CD4-positive, alpha-beta T cell treated with Interleukin-12 subunit alpha and Interleukin-12 subunit beta, for 1 hour (primary cell): Measurements from ENCODE around the gene ZBTB2.
A peak's percentile ranks its signal among the peaks of the same experiment; 100 is the strongest.

Source experiments
- DNase-seq: peaks from one replicate; pipeline ENCODE4 v3.0.0-alpha.2; 2020

The ZBTB2 gene, protein sequence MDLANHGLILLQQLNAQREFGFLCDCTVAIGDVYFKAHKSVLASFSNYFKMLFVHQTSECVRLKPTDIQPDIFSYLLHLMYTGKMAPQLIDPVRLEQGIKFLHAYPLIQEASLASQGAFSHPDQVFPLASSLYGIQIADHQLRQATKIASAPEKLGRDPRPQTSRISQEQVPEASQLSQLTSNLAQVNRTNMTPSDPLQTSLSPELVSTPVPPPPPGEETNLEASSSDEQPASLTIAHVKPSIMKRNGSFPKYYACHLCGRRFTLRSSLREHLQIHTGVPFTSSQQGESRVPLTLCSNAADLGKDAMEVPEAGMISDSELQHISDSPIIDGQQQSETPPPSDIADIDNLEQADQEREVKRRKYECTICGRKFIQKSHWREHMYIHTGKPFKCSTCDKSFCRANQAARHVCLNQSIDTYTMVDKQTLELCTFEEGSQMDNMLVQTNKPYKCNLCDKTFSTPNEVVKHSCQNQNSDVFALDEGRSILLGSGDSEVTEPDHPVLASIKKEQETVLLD

DNA sequence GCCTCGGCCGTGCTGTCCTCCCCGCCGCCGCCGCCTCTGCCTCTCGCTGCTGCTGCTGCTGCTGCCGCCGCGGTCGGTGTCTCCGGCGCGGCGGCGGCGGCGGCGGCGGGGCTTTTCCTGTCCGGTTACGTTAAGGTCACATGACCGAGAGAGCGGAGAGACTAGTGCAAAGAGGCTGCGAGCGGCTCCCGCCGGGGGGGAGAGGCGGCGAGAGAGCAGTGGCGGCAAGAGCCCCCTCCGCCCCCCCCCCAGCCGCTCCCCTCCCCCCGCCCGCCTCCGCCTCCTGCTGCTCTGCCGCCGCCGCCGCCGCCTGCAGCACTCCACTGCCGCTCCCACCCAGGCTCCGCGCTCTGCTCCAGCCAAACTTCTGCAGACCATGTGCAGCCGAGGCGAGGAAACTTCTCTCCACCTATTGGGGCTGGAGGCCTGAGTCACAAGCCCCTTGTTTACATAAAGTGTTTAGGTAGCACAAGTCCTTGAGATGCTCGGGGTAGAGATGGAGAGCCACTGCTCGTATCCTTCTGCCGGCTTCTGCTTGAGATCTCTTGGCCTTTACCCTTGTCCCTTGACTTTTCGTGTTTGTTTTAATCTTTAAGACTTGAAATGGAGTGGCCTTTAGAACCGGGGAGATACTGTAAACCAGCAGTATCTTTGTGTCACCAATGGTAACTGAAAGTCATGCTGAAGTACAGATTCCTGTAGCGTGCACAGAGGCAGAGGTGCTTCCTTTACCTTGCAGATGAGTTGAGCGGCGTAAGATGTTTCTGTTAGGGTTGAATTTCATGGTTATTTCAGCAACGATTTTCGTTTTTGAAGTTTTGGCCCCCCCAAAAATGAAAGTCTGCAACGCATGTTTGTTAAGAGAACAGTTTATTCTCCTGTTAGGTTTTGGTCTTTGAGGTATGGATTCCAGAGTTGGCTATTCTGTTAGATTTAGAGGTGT lies at the start of gene ZBTB2:
ZBTB2 (minus strand) TSS at position 89 of the 943 bp plus-strand sequence. CDS start 17,922 bp downstream, outside the sequence.
- DNase-seq, result peak; percentile 84

DNA sequence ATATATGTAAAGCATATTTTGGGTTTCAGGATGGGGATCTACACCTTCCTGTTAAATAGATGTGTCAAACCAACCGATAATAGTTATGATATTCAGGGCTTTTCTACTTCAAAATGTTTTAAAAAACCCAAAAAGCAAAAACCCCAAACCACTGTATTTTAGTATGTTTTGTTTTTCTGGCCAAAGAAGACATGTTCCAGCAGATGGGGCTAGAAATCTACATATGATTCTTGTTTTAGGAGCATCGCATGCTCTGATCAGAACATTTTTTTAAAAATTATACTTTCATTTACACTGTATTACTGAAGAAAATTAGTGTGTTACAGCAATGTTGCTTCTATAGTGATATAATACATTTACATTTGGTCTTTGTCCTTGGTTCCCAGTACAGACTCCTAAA lies 49.6 kb upstream of the ZBTB2 start:
- peak; percentile 42 for DNase-seq

DNA sequence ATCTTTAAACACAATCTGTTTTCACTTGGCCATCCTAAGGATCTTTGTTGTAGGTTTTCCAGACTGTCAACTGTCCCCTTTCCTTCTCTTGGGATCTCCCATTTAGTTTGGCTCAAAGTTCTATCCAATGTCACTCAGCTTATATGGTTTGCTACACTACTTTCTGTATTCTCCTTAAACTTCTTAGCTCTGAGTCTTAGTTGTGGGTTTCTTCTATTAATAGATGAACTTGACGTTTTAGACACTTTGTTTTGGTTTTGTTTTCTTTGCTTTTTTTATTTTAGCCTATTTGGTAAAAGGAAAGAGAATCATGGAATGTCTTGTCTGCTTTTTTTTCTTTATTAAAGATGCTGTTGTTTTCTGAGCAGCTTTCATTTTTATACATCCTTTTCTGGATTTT lies 49.1 kb upstream of the ZBTB2 start:
- no peak for DNase-seq

DNA sequence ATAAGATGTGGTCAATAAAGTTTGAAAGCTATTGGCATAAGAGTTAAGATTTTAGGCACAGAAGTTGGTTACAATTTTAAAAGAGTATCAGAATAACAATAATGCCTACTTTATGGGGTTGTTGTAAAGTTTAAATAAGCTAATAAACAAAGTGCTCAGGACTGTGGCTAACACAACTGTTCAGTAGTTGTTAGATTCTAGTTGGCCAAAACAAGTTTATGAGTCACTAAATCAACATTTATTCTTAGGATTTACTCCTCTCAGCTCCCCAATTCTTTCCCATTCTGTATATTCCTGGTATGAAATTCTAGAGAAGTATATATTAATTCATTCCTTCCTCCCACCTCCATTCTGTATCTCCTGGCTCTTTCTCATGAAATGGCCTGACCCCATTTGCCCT lies 46.0 kb upstream of the ZBTB2 start:
- no peak for DNase-seq

DNA sequence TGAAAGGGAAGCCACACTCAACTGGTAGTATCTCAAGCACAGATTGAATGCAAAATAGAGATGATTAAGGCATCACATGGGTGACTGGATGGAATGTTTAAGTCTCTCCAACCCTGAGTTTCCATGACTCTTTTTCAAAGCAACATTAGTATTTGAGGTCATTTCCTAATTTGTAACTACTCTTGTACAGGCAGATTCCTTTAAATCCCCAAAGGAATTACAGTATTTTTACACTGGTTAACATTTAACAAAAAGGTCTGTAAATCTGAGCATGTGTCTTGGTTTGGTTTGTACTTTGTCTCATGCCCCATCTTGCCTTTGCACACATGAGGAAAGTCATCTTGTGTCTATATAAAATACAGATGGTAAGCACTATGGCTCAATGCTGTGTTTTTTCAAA lies 45.4 kb upstream of the ZBTB2 start:
- DNase-seq, result no peak

DNA sequence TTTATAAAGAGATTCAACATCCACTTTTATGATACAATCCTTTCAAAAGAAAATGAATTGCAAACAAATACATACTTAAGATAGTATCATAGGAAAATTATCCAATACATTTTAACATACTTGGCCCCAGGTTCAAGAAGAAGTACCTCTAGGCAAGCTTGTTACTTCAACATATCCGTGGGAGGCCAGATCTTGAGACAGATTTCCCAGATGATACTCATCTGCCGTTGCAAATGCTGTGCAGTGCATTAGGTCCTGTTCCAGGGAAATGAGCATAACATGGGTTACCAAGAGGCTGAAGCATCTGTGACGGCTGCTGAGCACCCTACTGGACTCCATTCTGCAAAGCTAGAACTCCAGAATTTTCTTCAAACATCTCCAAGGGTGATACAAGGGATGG lies 44.9 kb upstream of the ZBTB2 start:
- no peak for DNase-seq

DNA sequence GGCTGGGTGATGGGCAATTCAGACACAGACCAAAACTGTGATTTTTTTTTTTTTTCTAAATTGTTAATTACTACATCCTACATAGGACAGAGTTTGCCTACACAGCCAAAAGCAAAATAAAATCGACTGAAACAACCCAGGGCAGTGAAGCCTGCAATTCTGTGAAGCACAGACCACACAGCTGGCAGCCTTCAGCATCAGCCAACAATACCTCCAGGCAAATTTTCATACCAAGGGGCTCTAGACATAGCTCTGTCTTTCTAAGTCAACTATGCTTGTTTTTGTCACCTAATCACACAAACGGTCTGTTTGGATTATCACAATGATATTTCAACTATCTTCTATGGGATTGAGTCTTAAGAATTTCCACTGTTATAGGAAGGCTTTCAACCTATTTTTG lies 43.0 kb upstream of the ZBTB2 start:
- DNase-seq, result no peak

DNA sequence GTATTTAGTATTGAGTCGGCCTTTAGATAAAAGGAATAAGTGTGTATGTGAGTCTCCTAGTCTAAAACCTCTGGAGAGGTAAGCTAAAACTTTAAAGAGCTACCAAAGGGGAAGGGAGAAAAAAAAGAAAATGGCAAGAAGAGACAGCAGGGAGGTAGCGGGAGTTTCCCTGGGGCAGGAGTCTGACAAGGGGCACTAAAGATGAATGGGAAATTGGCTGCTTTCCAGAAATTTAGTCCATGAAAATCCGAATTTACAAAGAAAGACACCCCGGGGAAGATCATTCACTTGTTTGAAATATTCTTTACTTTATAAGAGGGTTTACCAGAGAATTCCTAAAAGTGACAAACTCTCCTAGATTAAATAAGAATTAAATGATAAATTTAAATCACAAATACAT lies 41.3 kb upstream of the ZBTB2 start:
- DNase-seq, result no peak

DNA sequence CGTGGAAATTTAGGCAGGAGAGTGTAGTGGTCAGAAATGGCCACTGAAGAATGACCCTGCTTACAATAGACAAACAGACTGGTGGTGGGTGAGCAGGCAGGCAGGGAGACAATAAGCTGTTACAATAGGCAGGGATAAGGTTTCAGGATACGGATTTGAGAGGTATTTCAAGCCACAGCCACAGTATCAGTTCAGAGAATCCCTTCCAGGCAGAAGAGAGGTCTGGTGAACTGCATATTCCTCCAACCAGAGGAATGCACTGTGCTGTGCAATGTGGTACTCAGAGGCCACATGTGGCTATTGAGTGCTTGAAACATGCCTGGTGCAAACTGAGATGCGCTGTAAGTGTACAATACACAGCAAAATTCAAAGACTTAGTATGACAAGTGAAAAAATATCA lies 40.0 kb upstream of the ZBTB2 start:
- DNase-seq, result no peak

DNA sequence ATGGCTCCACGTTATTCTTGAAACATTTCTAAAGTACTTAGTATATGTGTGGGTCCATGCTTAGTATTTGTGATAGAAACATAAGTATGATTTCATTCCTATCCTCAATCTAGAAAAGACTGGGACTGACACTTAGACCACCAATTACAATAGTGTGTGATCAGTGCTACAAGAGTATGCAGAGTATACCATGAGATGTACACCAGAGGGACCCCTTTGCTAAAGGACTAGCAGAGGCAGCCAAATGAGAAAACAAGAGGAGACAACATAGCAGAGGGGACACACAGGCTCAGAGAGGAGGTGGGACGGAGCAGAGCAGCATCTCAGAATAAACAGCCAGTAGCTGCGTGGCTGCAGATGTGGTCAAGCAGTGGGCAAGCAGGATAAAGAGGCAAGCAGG lies 39.5 kb upstream of the ZBTB2 start:
- no peak for DNase-seq

DNA sequence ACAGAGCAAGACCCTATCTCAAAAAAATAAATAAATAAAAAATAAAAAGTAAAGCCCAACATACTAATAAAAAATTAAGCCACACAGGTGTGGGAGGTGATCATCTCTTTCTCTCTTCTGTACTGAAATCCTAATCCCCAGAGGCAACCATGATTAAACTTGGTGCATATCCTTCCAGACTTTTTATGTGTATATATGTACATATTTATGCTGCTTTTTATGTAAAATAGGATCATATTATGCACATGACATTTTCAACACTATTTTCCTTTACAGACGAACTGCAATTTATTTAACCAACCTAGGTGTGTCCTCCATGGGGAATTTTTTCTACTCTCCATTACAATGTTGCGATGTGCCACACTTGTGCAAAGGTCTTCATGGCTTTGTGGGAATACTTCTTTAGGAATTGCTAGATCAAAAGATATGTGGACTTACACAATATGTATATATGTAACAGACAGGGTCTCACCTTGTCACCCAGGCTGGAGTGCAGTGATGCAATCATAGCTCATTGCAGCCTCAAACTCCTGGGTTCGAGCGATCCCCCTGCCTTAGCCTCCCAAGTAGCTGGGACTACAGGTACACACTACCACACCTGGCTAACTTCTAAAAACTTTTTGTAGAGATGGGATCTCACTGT lies 36.9 kb upstream of the ZBTB2 start:
- DNase-seq, result no peak

DNA sequence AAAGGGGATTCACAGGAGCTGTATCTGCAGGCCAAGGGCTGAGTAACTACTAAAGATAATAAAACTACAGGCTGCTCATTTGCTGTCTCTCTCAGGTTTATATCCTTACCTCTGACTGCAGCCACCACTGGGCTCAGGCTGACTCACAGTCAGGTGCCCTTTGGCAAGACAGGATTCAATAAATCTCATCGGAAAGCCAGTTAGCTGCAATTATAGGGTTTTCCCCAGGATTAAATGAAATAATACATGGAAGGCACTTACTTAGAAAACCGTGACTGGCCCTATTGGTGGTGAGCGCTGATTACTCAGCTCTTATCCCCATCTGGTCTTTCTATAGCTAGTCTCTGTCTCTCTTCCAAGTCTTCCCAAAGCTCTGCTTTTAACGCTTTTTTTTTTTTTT lies 34.2 kb upstream of the ZBTB2 start:
- no peak for DNase-seq

DNA sequence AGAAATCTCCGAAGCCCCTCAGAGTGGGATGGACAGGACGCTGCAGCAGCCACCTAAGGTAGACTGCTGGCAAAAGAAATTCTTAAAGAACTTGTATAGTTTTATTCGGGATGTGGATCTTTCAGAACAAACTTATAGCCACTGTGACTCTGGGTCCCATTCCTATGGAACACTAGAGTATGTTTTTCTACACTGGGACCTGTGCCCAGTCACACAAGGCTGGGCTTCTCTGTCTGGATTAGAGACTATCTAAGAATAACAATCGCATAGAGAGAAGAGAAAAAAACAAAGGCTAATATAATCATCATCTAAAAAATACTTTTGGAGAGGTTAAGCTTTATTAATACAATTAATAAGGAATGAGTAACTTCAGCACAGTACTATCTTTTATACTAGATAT lies 31.6 kb upstream of the ZBTB2 start:
- no peak for DNase-seq

DNA sequence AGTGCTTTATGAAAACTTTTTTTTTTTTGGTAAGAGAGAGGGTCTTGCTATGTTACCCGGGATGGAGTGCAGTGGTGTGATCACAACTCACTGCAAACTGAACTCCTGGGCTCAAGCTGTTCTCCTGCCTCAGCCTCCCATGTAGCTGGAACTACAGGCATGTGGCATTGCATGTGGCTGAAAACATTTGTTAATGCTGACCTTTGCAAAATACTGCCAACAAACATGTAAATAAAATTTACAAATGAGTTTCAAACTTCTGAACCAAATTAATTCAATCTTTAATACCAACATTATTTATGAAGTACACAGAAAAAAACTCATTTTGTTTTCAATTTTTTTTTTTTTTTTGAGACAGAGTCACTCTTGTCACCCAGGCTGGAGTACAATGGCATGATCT lies 26.1 kb upstream of the ZBTB2 start:
- DNase-seq, result no peak

DNA sequence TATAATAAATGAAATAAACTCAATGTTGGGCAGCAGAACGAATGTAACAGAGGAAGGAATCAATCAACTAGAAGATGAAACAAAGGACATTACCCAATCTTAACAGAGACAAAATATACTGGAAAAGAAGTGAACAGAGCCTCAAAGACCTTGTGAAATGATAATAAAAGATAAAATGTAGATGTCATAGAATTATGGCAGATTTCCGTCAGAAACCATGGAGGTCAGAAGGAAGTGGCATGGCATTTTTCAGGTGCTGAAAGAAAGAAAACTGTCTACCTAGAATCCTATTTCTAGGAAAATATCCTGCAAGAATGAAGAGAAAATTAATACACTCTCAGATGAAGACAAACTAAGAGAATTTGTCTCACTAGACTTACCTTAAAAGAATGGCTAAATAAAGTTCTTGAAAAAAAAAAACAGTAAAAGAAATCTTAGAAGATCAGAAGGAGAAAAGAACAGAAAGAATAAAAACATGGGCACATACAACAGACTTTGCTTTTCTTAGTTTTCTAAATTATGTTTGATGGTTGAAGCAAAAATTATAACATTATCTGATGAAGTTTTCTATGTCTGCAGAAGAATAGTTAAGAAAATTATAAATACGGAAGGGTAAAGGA lies 23.4 kb upstream of the ZBTB2 start:
- DNase-seq, result no peak

DNA sequence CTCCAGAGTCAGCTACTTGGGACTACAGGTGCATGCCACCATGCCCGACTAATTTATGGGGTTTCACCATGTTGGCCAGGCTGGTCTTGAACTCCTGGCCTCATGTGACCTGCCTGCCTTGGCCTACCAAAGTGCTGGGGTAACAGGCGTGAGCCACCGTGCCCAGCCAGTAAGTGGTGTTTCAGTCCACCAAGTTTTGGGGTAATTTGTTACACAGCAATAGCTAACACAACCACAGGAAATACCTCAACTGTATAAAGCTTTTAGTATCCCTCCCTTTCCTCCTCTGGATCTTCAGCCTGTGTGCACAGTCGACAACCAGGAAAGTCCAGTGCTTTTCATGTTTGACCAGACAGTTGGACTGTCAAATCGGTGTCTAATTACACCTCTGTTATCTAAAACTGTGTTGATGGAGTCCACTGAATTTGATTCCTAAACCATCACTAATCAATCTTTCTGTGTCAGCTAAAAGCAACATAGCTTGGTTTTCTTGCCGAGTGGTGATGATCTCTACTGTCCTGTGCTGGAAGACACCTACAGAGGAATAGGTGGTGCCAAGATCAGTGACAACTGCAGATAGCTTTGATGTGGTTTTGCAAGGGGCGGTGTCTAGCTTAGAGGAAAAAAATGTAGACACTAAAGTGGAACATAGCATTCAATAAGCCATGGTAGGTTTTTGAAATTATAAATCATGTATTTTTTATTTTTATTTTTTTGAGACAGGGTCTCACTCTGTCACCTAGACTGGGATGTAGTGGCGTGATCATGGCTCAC lies 22.2 kb upstream of the ZBTB2 start:
- DNase-seq, result peak; percentile 80

DNA sequence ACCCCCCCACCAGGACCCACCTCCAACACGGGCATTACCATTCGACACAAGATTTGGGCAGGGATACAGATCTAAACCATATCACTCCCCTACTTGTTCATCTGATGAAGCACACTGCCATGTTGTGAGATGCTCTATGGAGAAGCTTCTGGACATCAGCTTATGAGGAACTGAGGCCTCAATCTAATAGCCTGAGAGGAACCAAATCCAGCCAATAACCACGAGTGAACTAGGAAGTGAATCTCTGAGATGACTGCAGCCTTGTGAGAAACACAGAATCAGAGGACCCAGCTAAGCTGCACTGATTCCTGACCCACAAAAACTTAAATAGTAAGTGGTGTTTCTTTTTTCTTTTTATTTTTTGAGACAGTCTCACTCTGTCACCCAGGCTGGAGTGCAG lies 21.6 kb upstream of the ZBTB2 start:
- DNase-seq, result no peak

DNA sequence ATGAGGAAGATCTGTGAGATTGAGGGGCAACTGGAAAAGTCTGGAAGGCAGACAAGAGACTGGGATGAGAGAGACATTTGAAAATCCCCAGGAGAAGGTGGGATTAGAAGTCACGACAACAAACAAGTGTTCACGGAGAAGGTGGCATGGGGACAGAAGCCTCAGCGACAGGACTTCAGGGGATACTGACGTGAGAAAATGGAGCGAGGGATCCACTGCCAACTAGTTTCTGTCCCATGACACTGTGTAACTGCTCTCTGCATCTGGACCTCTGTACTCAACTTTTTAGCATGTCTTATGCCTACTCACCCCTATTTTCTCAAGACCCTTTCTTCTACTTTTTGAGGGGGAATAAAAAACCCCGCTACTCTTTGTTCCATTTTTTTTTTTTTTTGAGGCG lies 18.3 kb upstream of the ZBTB2 start:
- DNase-seq, result no peak

DNA sequence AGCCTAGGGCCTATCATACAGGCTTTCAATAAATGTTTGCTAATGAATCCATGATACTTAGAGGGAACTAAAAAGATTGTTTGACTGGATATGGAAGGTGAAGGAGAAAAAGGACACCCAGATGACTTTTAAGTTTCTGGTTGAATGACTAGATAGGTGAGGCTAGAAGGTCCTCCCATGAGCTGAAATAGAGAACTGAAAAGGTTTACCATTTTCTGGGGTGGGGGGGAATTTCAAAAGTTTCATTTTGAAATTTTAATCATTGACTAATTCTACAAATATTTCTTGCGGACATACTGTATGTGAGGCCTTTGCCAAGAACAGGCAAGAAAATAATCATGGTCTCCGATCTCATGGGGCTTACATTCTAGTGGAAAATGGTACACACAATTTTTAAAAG lies 17.9 kb upstream of the ZBTB2 start:
- DNase-seq, result no peak

DNA sequence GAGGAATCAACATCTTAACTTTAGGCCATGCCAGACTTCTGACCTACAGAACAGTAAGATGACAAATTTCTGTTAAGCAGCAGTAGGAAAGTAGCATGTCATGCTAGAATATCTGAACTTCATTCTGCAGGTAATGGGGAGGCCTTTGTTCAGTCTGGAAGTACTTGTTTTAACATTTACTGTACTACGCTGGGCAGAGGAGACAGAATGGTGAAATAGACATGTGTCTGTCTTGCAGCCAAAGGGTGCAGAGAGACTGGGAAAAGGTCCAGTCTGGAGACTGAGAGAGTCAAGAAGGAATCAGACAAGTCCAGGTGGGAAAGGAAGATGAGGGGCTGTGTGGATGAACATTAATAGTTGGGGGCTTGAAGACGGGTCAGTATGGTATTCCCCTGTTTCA lies 17.5 kb upstream of the ZBTB2 start:
- DNase-seq, result no peak

DNA sequence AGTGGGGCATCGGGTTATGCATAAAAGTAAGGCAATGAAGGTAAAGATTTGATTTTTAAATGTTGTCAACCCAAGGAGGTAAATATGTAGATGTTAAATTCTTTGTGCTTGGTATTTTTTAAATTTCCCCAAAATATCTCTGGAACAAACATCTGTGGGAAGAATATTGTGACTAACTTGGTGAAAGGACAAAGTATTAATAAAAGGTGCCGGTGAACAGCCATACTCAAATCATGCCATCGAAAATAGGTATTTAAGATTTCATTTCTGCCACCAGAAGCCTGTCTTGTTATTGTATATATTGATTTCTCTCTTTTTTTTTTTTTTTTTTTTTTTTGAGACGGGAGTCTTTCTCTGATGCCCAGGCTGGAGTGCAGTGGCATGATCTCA lies 12.6 kb upstream of the ZBTB2 start:
- DNase-seq, result no peak

DNA sequence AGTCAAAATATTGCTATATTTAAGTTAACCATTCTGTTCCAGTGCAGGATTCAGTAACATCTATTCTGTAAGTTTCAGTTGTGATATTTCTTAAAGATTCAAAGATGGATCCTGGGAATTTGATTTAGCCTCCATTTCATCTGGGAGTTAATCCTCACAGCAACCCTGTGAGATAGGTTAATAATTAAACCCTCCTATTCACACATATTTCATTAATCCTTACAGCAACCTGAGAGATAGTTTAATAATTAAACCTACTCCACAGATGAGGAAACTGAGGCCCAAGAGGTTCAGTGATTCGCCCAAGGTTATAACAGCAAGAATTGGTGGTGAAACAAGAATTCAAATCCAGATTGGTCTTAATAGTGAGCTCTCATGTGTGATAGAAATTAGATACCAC lies 10.9 kb upstream of the ZBTB2 start:
- DNase-seq, result no peak
